ENCODE data around the gene SMIM14.

GRCh38 chr4:39635023-39635422 is 3.6 kb downstream of the SMIM14 start:
- TF ChIP-seq TAF1 (IDR thresholded peaks at IDR 0.05; ENCODE audit: control insufficient read depth, extremely low read depth, insufficient read depth, low read length, severe bottlenecking) = no peak
- TF ChIP-seq CTCF (IDR thresholded peaks at IDR 0.05 in 2 of 3, conservative IDR thresholded peaks at IDR 0.05 in 1 of 3; ENCODE audit: insufficient read depth in 2 of 3, low read depth in 1 of 3, low read length in 3 of 3) = no peak
- no peak for TF ChIP-seq FIP1L1 (IDR thresholded peaks at IDR 0.05; ENCODE audit: low read depth, low read length, poor library complexity, severe bottlenecking)
- TF ChIP-seq ZNF444 (CRISPR knock-in tag; IDR thresholded peaks at IDR 0.05) = no peak
- TF ChIP-seq FOXM1 (IDR thresholded peaks at IDR 0.05; ENCODE audit: low read depth) = no peak
- TF ChIP-seq FOXM1 (CRISPR knock-in tag; IDR thresholded peaks at IDR 0.05; ENCODE audit: low read depth) = no peak
- TF ChIP-seq HMGXB4 (CRISPR knock-in tag; IDR thresholded peaks at IDR 0.05) = no peak
- no peak for TF ChIP-seq BMI1 (IDR thresholded peaks at IDR 0.05; ENCODE audit: low read length)
- TF ChIP-seq NCOA1 (IDR thresholded peaks at IDR 0.05; ENCODE audit: low read depth) = no peak
- TF ChIP-seq EZH2 (IDR thresholded peaks at IDR 0.05; ENCODE audit: borderline replicate concordance, low read depth, low read length) = no peak
- no peak for TF ChIP-seq POLR2AphosphoS5 (IDR thresholded peaks at IDR 0.05; ENCODE audit: control insufficient read depth, insufficient read depth, low read depth, low read length)

Measured in K562 (cell line).